ENCODE measurements around the gene HOGA1. TPM values are rescaled to one million over a fixed set of nuclear protein-coding genes. Genes with fewer than 3 reads are reported as not detected.

HOGA1 gene
- 10 to 100 TPM in 1 of 8 experiments, 1 to 10 TPM in 4, under 1 TPM in 3; 0.27 to 11.5 (median 1.7) TPM for total RNA-seq

GRCh38 chr10:97584060-97584797 is at the start of gene HOGA1:
Gene HOGA1, plus strand, starts transcription at chr10:97584389. Its CDS starts 315 bp downstream, at chr10:97584704.
- Histone ChIP-seq H3K4me3 (no peak within 1 kb of the TSS), H3K27ac (no peak within 1 kb of the TSS), H3K4me1 (replicated peaks in 1 of 2) (no peaks in the 10 kb centered on the region)
- in situ Hi-C loops (cut with MboI; ENCODE audit: low pct_unique_long_range_greater_than_20kb in 2 of 9, low sequenced_read_pairs in 9 of 9, unreplicated experiment in 9 of 9), result no loop called here
- ATAC-seq (replicated peaks in 6 of 8), result peak; percentile 86 to 99 (median 95)
- 20 to 88% (median 73%) methylated on average over 1 to 2 of the region's 5 CpGs; no CpG with 5 or more reads in 7 of the 10 experiments for WGBS, 10 experiments

- in situ Hi-C loops (cut with MboI; ENCODE audit: low pct_unique_long_range_greater_than_20kb in 2 of 9, low sequenced_read_pairs in 9 of 9, unreplicated experiment in 9 of 9), result no loop called here
- Histone ChIP-seq H3K4me3 (no peak overlapping the region), H3K27ac (no peak overlapping the region), H3K4me1 (replicated peaks in 1 of 2) (peaks cover 0 to 7% of the 10 kb centered on the region in 2 donors)
- ATAC-seq (replicated peaks in 6 of 8), result peak in 5 of 8 experiments; percentile 33 to 77 (median 35)
- 80 to 94% (median 86%) methylated on average over 1 to 4 of the region's 6 CpGs; no CpG with 5 or more reads in 6 of the 10 experiments for WGBS, 10 experiments
Measured at GRCh38 chr10:97534746-97535367, 49.3 kb upstream of the HOGA1 start.

- Histone ChIP-seq H3K4me1 (replicated peaks in 1 of 2) (peaks cover under 1 to 16% of the 10 kb centered on the region in 2 donors), H3K4me3 (no peak overlapping the region), H3K27ac (no peak overlapping the region)
- ATAC-seq (replicated peaks in 6 of 8), result no peak
- in situ Hi-C loops (cut with MboI; ENCODE audit: low pct_unique_long_range_greater_than_20kb in 2 of 9, low sequenced_read_pairs in 9 of 9, unreplicated experiment in 9 of 9), result no loop called here
- 76 to 100% (median 86%) methylated on average over 1 to 4 of the region's 5 CpGs; no CpG with 5 or more reads in 6 of the 10 experiments for WGBS, 10 experiments
Measured at GRCh38 chr10:97537186-97537869, 46.9 kb upstream of the HOGA1 start.

GRCh38 chr10:97538411-97538810 is 45.8 kb upstream of the HOGA1 start:
- H3K4me3 ChIP-seq, result no peak overlapping the region
- H3K27ac ChIP-seq, result no peak overlapping the region
- peaks cover 12 to 23% of the 10 kb centered on the region in 2 donors for H3K4me1 ChIP-seq (replicated peaks in 1 of 2)
- ATAC-seq (replicated peaks in 6 of 8), result no peak
- 0 to 93% (median 75%) methylated on average over 1 to 4 of the region's 4 CpGs; no CpG with 5 or more reads in 4 of the 10 experiments for WGBS, 10 experiments
- in situ Hi-C loops (cut with MboI; ENCODE audit: low pct_unique_long_range_greater_than_20kb in 2 of 9, low sequenced_read_pairs in 9 of 9, unreplicated experiment in 9 of 9), result no loop called here

DNA sequence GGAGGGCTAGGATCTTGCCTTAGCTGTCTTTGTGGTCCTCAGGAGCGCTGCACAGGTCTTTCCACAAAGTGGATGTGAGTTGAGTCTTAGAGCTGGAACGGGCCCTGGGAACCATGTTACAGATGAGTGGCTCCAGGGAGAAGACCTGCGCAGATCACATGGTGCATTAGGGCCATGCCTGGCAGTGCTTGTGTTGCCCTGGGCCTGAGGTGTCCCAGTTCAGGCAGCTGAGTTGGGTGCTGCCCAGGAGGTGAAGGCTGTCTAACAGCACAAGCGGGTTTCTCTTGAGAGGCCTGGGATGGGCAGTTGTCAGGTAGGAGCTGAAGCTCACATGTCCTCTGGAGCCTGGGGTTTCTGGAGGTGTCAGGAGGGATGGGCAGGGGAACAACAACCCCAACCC is 45.4 kb upstream of the HOGA1 start:
- H3K27ac ChIP-seq, result no peak overlapping the region
- 67 to 100% (median 100%) methylated on average over 1 to 4 of the region's 4 CpGs; no CpG with 5 or more reads in 5 of the 10 experiments for WGBS, 10 experiments
- peaks cover 12 to 26% of the 10 kb centered on the region in 2 donors for H3K4me1 ChIP-seq (replicated peaks in 1 of 2)
- ATAC-seq (replicated peaks in 6 of 8), result no peak
- H3K4me3 ChIP-seq, result no peak overlapping the region
- in situ Hi-C loops (cut with MboI; ENCODE audit: low pct_unique_long_range_greater_than_20kb in 2 of 9, low sequenced_read_pairs in 9 of 9, unreplicated experiment in 9 of 9), result no loop called here

DNA sequence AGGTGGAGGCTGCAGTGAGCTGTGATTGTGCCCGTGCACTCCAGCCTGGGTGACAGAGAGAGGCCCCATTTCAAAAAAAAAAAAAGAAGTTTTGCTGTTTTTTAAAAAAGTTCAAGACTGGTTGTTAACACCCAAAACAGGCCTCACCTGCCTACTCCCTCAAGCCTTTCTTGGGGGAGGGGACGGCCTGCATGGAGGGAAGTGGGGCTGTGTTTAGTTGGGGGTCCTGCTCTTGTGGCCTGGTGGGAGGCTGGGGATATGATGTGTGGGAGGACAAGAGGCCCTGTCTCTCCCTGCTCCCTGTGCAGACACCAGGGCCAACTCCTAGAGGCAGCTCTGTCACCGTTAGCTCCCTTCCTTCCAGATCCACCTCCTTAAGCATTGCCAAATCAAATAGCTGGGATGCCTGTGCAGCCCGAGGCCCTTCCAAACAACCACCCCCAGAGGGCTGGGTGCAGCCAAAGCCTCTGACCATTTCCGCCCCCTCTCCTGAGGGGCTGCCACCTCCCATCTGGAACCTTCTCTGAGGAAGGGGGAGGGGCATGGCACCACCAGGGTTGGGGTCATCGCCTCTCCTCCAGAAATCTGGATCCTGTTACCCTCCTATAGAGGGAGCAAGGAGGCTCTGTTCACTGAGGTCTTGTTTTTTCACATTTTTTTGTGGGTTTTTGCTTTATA is 44.5 kb upstream of the HOGA1 start:
- Histone ChIP-seq H3K4me3 (no peak overlapping the region), H3K27ac (no peak overlapping the region), H3K4me1 (replicated peaks in 1 of 2) (peaks cover 12 to 26% of the 10 kb centered on the region in 2 donors)
- WGBS, 10 experiments, result 40 to 100% (median 50%) methylated on average over 1 to 3 of the region's 6 CpGs; no CpG with 5 or more reads in 6 of the 10 experiments
- in situ Hi-C loops (cut with MboI; ENCODE audit: low pct_unique_long_range_greater_than_20kb in 2 of 9, low sequenced_read_pairs in 9 of 9, unreplicated experiment in 9 of 9), result no loop called here
- ATAC-seq (replicated peaks in 6 of 8), result peak in 2 of 8 experiments; percentile 3 to 6

GRCh38 chr10:97540669-97541500 is 43.3 kb upstream of the HOGA1 start:
- Histone ChIP-seq H3K4me3 (no peak overlapping the region), H3K4me1 (replicated peaks in 1 of 2) (peaks cover 12 to 26% of the 10 kb centered on the region in 2 donors), H3K27ac (no peak overlapping the region)
- no peak for ATAC-seq (replicated peaks in 6 of 8)
- in situ Hi-C loops (cut with MboI; ENCODE audit: low pct_unique_long_range_greater_than_20kb in 2 of 9, low sequenced_read_pairs in 9 of 9, unreplicated experiment in 9 of 9), result no loop called here
- WGBS, 10 experiments, result 85 to 100% (median 90%) methylated on average over 1 to 8 of the region's 14 CpGs; no CpG with 5 or more reads in 2 of the 10 experiments

- Histone ChIP-seq H3K4me1 (replicated peaks in 1 of 2) (peaks cover 20 to 33% of the 10 kb centered on the region in 2 donors), H3K4me3 (no peak overlapping the region), H3K27ac (peak overlapping the region; percentile 57 to 63)
- peak; percentile 53 to 92 (median 90) for ATAC-seq (replicated peaks in 6 of 8)
- in situ Hi-C loops (cut with MboI; ENCODE audit: low pct_unique_long_range_greater_than_20kb in 2 of 9, low sequenced_read_pairs in 9 of 9, unreplicated experiment in 9 of 9), result no loop called here
- WGBS, 10 experiments, result 0 to 100% (median 77%) methylated on average over 1 to 4 of the region's 9 CpGs; no CpG with 5 or more reads in 5 of the 10 experiments
Measured at GRCh38 chr10:97542169-97543024, 41.8 kb upstream of the HOGA1 start.

GRCh38 chr10:97543025-97543546 is 41.1 kb upstream of the HOGA1 start:
- H3K4me3 ChIP-seq, result no peak overlapping the region
- H3K4me1 ChIP-seq (replicated peaks in 1 of 2), result peaks cover 24 to 37% of the 10 kb centered on the region in 2 donors
- 0 to 100% (median 40%) methylated on average over 1 to 7 of the region's 10 CpGs; no CpG with 5 or more reads in 3 of the 10 experiments for WGBS, 10 experiments
- peak; percentile 44 to 80 (median 54) for ATAC-seq (replicated peaks in 6 of 8)
- in situ Hi-C loops (cut with MboI; ENCODE audit: low pct_unique_long_range_greater_than_20kb in 2 of 9, low sequenced_read_pairs in 9 of 9, unreplicated experiment in 9 of 9), result no loop called here
- H3K27ac ChIP-seq, result peak overlapping the region in 1 of 2 donors; percentile 63

GRCh38 chr10:97546456-97547270 is 37.5 kb upstream of the HOGA1 start:
- ATAC-seq (replicated peaks in 6 of 8), result no peak
- Histone ChIP-seq H3K4me3 (no peak overlapping the region), H3K27ac (no peak overlapping the region), H3K4me1 (replicated peaks in 1 of 2) (peaks cover 39 to 48% of the 10 kb centered on the region in 2 donors)
- in situ Hi-C loops (cut with MboI; ENCODE audit: low pct_unique_long_range_greater_than_20kb in 2 of 9, low sequenced_read_pairs in 9 of 9, unreplicated experiment in 9 of 9), result no loop called here
- 79 to 100% (median 85%) methylated on average over 2 to 9 of the region's 18 CpGs; no CpG with 5 or more reads in 1 of the 10 experiments for WGBS, 10 experiments
